ENCODE measurements around the gene GTF3C4.

- TF ChIP-seq CTCF (IDR thresholded peaks at IDR 0.05): no peak
- no peak for TF ChIP-seq POLR2A (IDR thresholded peaks at IDR 0.05)
These were observed 61.0 kb downstream of the GTF3C4 start for GRCh38 chr9:132731230-132731629.

All from right lobe of liver (tissue), 4 donors.